Astrocyte (in vitro differentiated cells and primary cell): ENCODE measurements around the gene PPP6C. TPM values are rescaled to one million over a fixed set of nuclear protein-coding genes. Genes with fewer than 3 reads are reported as not detected.

Source experiments
- DNase-seq: peaks from one replicate; pipeline ENCODE4 v3.0.0-alpha.2; 2010; ENCODE audit warnings: low read depth
- FAIRE-seq: peaks from 2 replicates; lab custom pipeline; 2011; peaks lifted over from hg19 to GRCh38; lab: Jason Lieb, UNC
- H2AFZ ChIP-seq: 2 replicates; pipeline ENCODE4 v1.6.0; 2012; ENCODE audit warnings: low read depth, low read length, inconsistent platforms
- H3K27ac ChIP-seq: 2 replicates; pipeline ENCODE4 v1.5.1; 2011; ENCODE audit warnings: low read depth, low read length, inconsistent platforms
- H3K27me3 ChIP-seq: 2 replicates; pipeline ENCODE4 v1.6.0; 2011; ENCODE audit warnings: low read length, inconsistent platforms; ENCODE audit not compliant: insufficient read depth
- H3K36me3 ChIP-seq: 2 replicates; pipeline ENCODE4 v1.5.1; 2011; ENCODE audit warnings: low read length, inconsistent platforms; ENCODE audit not compliant: insufficient read depth
- H3K4me1 ChIP-seq: 2 replicates; pipeline ENCODE4 v1.5.1; 2011; ENCODE audit warnings: low read length, inconsistent platforms; ENCODE audit not compliant: insufficient read depth
- H3K4me2 ChIP-seq: 2 replicates; pipeline ENCODE4 v1.6.0; 2012; ENCODE audit warnings: low read length, inconsistent platforms
- H3K4me3 ChIP-seq: 2 replicates; pipeline ENCODE4 v1.5.1; 2011; ENCODE audit warnings: low read depth, mild to moderate bottlenecking, low read length, inconsistent platforms; ENCODE audit not compliant: insufficient read depth
- H3K79me2 ChIP-seq: 2 replicates; pipeline ENCODE4 v1.6.0; 2012; ENCODE audit warnings: mild to moderate bottlenecking, low read length, inconsistent platforms; ENCODE audit not compliant: insufficient read depth
- H3K9ac ChIP-seq: 2 replicates; pipeline ENCODE4 v1.6.0; 2012; ENCODE audit warnings: mild to moderate bottlenecking, low read length, inconsistent platforms
- H3K9me3 ChIP-seq: 2 replicates; pipeline ENCODE4 v1.5.1; 2012; ENCODE audit warnings: low read depth, mild to moderate bottlenecking, low read length, inconsistent platforms; ENCODE audit not compliant: insufficient read depth
- H4K20me1 ChIP-seq: 2 replicates; pipeline ENCODE4 v1.6.0; 2012; ENCODE audit warnings: low read length, inconsistent platforms; ENCODE audit not compliant: insufficient read depth
- H3K27ac Mint-ChIP-seq: one replicate; pipeline ENCODE4 v1.8.0; 2021; ENCODE audit warnings: mild to moderate bottlenecking, mixed read lengths; ENCODE audit not compliant: unreplicated experiment
- H3K27me3 Mint-ChIP-seq: one replicate; pipeline ENCODE4 v1.8.0; 2021; ENCODE audit warnings: low read depth, mixed read lengths; ENCODE audit not compliant: unreplicated experiment
- H3K36me3 Mint-ChIP-seq: one replicate; pipeline ENCODE4 v1.8.0; 2021; ENCODE audit warnings: low read depth, mixed read lengths; ENCODE audit not compliant: unreplicated experiment
- H3K4me1 Mint-ChIP-seq: one replicate; pipeline ENCODE4 v1.8.0; 2021; ENCODE audit warnings: low read depth, mixed read lengths; ENCODE audit not compliant: unreplicated experiment
- H3K4me3 Mint-ChIP-seq: one replicate; pipeline ENCODE4 v1.8.0; 2021; ENCODE audit warnings: mild to moderate bottlenecking, moderate library complexity, mixed read lengths; ENCODE audit not compliant: unreplicated experiment
- H3K9me3 Mint-ChIP-seq: one replicate; pipeline ENCODE4 v1.8.0; 2021; ENCODE audit warnings: mild to moderate bottlenecking, mixed read lengths; ENCODE audit not compliant: unreplicated experiment
- EZH2 ChIP-seq: IDR thresholded peaks from 2 replicates; pipeline ENCODE4 v1.6.1; 2012; ENCODE audit warnings: mild to moderate bottlenecking, low read length, inconsistent platforms; ENCODE audit not compliant: insufficient read depth
- total RNA-seq: library from RNA; stranded (reverse); gene quantifications from 2 replicates; pipeline ENCODE4 v1.2.1, GENCODE V29; 2021
- TF ChIP-seq, protein P1 (sequence below): IDR thresholded peaks from 2 replicates; pipeline ENCODE4 v1.5.1; 2011; ENCODE audit warnings: low read depth, mild to moderate bottlenecking, inconsistent platforms, low read length, moderate library complexity; ENCODE audit not compliant: insufficient read depth

The PPP6C gene
- total RNA-seq, 1 donor from 2014 or later: 41.1 TPM

GRCh38 chr9:125140576-125140975, 49.0 kb downstream of the PPP6C start:
- no peak overlapping the region for H3K27ac Mint-ChIP-seq
- no peak overlapping the region for H3K4me3 Mint-ChIP-seq
- no peaks in the 10 kb centered on the region for H3K9me3 ChIP-seq
- FAIRE-seq: no peak
- H3K4me1 Mint-ChIP-seq: no peaks in the 10 kb centered on the region
- no peaks in the 10 kb centered on the region for H3K36me3 Mint-ChIP-seq
- H3K27ac ChIP-seq: no peak overlapping the region
- H4K20me1 ChIP-seq: no peaks in the 10 kb centered on the region
- no peaks in the 10 kb centered on the region for H3K27me3 Mint-ChIP-seq
- no peak overlapping the region for H3K4me3 ChIP-seq
- no peak overlapping the region for H2AFZ ChIP-seq
- H3K27me3 ChIP-seq: no peaks in the 10 kb centered on the region
- DNase-seq: no peak
- H3K4me2 ChIP-seq: no peak overlapping the region
- H3K79me2 ChIP-seq: no peaks in the 10 kb centered on the region
- no peaks in the 10 kb centered on the region for H3K9me3 Mint-ChIP-seq
- TF ChIP-seq EZH2: no peak
- TF ChIP-seq, protein P1, sequence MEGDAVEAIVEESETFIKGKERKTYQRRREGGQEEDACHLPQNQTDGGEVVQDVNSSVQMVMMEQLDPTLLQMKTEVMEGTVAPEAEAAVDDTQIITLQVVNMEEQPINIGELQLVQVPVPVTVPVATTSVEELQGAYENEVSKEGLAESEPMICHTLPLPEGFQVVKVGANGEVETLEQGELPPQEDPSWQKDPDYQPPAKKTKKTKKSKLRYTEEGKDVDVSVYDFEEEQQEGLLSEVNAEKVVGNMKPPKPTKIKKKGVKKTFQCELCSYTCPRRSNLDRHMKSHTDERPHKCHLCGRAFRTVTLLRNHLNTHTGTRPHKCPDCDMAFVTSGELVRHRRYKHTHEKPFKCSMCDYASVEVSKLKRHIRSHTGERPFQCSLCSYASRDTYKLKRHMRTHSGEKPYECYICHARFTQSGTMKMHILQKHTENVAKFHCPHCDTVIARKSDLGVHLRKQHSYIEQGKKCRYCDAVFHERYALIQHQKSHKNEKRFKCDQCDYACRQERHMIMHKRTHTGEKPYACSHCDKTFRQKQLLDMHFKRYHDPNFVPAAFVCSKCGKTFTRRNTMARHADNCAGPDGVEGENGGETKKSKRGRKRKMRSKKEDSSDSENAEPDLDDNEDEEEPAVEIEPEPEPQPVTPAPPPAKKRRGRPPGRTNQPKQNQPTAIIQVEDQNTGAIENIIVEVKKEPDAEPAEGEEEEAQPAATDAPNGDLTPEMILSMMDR: no peak
- peaks cover 3% of the 10 kb centered on the region for H3K4me1 ChIP-seq
- H3K36me3 ChIP-seq: no peaks in the 10 kb centered on the region
- no peak overlapping the region for H3K9ac ChIP-seq

- no peak overlapping the region for H3K27ac Mint-ChIP-seq
- no peak overlapping the region for H3K4me2 ChIP-seq
- peak; percentile 83 for DNase-seq
Observed at GRCh38 chr9:125137200-125137599, 52.4 kb downstream of the PPP6C start.

GRCh38 chr9:125134976-125135375, 54.6 kb downstream of the PPP6C start:
- Histone ChIP-seq H3K36me3 (no peaks in the 10 kb centered on the region), H3K27me3 (no peaks in the 10 kb centered on the region), H2AFZ (no peak overlapping the region), H3K4me3 (no peak overlapping the region), H3K27ac (no peak overlapping the region), H4K20me1 (no peaks in the 10 kb centered on the region), H3K4me2 (no peak overlapping the region), H3K4me1 (peaks cover 3% of the 10 kb centered on the region), H3K79me2 (no peaks in the 10 kb centered on the region), H3K9ac (no peak overlapping the region), H3K9me3 (no peaks in the 10 kb centered on the region)
- no peak for TF ChIP-seq EZH2
- TF ChIP-seq, protein P1: no peak
- H3K9me3 Mint-ChIP-seq: no peaks in the 10 kb centered on the region
- no peak overlapping the region for H3K4me3 Mint-ChIP-seq
- H3K27me3 Mint-ChIP-seq: no peaks in the 10 kb centered on the region
- DNase-seq (no peak), FAIRE-seq (no peak)
- H3K4me1 Mint-ChIP-seq: no peaks in the 10 kb centered on the region
- no peaks in the 10 kb centered on the region for H3K36me3 Mint-ChIP-seq
- H3K27ac Mint-ChIP-seq: no peak overlapping the region

More at GRCh38 chr9:125137200-125137599, 52.4 kb downstream of the PPP6C start:
- no peak for FAIRE-seq
- no peaks in the 10 kb centered on the region for H3K36me3 ChIP-seq
- H3K4me3 Mint-ChIP-seq: no peak overlapping the region
- H2AFZ ChIP-seq: no peak overlapping the region
- H4K20me1 ChIP-seq: no peaks in the 10 kb centered on the region
- no peak overlapping the region for H3K27ac ChIP-seq
- H3K4me1 Mint-ChIP-seq: no peaks in the 10 kb centered on the region
- H3K9me3 Mint-ChIP-seq: no peaks in the 10 kb centered on the region
- peaks cover 3% of the 10 kb centered on the region for H3K4me1 ChIP-seq
- no peaks in the 10 kb centered on the region for H3K79me2 ChIP-seq
- no peaks in the 10 kb centered on the region for H3K9me3 ChIP-seq
- no peaks in the 10 kb centered on the region for H3K27me3 Mint-ChIP-seq
- H3K4me3 ChIP-seq: no peak overlapping the region
- H3K36me3 Mint-ChIP-seq: no peaks in the 10 kb centered on the region
- TF ChIP-seq, protein P1: no peak
- TF ChIP-seq EZH2: no peak
- no peak overlapping the region for H3K9ac ChIP-seq
- H3K27me3 ChIP-seq: no peaks in the 10 kb centered on the region
